Gastroesophageal sphincter (tissue), 3 donors: ENCODE results near the gene PIWIL4.

ENCODE experiments used
- POLR2AphosphoS5 ChIP-seq: sonication (generic); formaldehyde crosslinking; IDR thresholded peaks from one replicate; pipeline ENCODE4 v1.6.1; 2017; ENCODE audit warnings: antibody characterized with exemption
- TF ChIP-seq, protein P1 (sequence below), 4 experiments: fragments of 200-600 bp in 2 of 4; fragments of 450-650 bp in 2 of 4; sonication (generic) in 1 of 4; IDR thresholded peaks; one replicate each; pipeline ENCODE4 v1.5.1; 2017 to 2019; ENCODE audit warnings: antibody characterized with exemption in 4 of 4, mild to moderate bottlenecking in 2 of 4, moderate library complexity in 2 of 4

DNA sequence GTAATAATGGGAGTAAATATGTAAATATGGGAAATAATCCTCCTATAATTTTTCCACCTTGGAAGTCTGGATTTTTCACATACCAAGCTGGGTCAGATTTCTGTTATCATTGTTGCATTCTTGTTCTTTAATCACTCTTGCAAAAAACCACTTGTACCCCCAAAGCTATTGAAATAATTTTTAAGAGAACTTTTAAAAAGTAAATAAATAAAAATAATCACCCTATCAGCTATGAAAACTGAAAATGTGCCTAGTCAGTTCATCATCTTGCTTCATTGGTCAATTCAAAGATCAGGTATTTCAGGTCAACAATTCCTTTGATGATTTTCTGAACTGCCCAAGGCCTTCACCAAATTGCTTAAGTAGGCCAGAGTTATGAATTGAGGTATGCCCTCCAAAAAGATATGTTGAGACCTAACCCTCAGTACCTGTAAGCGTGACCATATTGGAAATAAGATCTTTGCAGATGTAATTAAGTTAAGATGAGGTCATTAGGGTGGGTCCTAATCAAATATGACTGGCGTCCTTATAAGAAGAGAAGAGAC is 95.8 kb downstream of the PIWIL4 start:
- TF ChIP-seq, protein P1, sequence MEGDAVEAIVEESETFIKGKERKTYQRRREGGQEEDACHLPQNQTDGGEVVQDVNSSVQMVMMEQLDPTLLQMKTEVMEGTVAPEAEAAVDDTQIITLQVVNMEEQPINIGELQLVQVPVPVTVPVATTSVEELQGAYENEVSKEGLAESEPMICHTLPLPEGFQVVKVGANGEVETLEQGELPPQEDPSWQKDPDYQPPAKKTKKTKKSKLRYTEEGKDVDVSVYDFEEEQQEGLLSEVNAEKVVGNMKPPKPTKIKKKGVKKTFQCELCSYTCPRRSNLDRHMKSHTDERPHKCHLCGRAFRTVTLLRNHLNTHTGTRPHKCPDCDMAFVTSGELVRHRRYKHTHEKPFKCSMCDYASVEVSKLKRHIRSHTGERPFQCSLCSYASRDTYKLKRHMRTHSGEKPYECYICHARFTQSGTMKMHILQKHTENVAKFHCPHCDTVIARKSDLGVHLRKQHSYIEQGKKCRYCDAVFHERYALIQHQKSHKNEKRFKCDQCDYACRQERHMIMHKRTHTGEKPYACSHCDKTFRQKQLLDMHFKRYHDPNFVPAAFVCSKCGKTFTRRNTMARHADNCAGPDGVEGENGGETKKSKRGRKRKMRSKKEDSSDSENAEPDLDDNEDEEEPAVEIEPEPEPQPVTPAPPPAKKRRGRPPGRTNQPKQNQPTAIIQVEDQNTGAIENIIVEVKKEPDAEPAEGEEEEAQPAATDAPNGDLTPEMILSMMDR (IDR thresholded peaks at IDR 0.05): no peak
- no peak for TF ChIP-seq POLR2AphosphoS5
